Body of pancreas (tissue), 4 donors: ENCODE measurements around the gene CTNNA2.

ENCODE experiments used
- CTCF ChIP-seq, 7 experiments: fragments of 450-650 bp in 4 of 7; fragments of 200-600 bp in 3 of 7; sonication (generic) in 3 of 7; IDR thresholded peaks; one replicate each; pipeline ENCODE4 v1.5.1; 2016 to 2019; ENCODE audit warnings: antibody characterized with exemption in 7 of 7
- POLR2A ChIP-seq, 3 donors: fragments of 450-650 bp; IDR thresholded peaks; one replicate each; pipeline ENCODE4 v1.6.1; 2016; ENCODE audit warnings: antibody characterized with exemption in 3 of 3, mild to moderate bottlenecking in 2 of 3

- no peak for TF ChIP-seq CTCF (IDR thresholded peaks at IDR 0.05)
- TF ChIP-seq POLR2A (IDR thresholded peaks at IDR 0.05) = no peak
Observed at GRCh38 chr2:79862756-79863155, 349.9 kb downstream of the CTNNA2 start.
